H1 (cell line): ENCODE measurements around the gene CAVIN1.

Experiments
- CTCF ChIP-seq, 3 experiments: IDR thresholded peaks; 1 replicate in 2 of 3; 2 replicates in 1 of 3; pipeline versions ENCODE4 v1.5.1 to v1.6.1; 2011; ENCODE audit warnings: low read length in 3 of 3, mild to moderate bottlenecking in 3 of 3, inconsistent platforms in 2 of 3, low read depth in 1 of 3, moderate library complexity in 1 of 3; ENCODE audit not compliant: insufficient read depth in 1 of 3; ENCODE audit errors: control extremely low read depth in 1 of 3
- FOSL1 ChIP-seq: IDR thresholded peaks from 2 replicates; pipeline ENCODE4 v1.6.1; 2011; ENCODE audit warnings: mild to moderate bottlenecking, low read depth, low read length, moderate library complexity; ENCODE audit not compliant: insufficient read depth
- POLR2AphosphoS5 ChIP-seq: IDR thresholded peaks from 2 replicates; pipeline ENCODE4 v1.6.1; 2011; ENCODE audit warnings: low read depth, low read length
- RXRA ChIP-seq: IDR thresholded peaks from 2 replicates; pipeline ENCODE4 v1.6.1; 2011; ENCODE audit warnings: low read depth, mild to moderate bottlenecking, low read length, moderate library complexity; ENCODE audit not compliant: insufficient read depth
- ZNF274 ChIP-seq: IDR thresholded peaks from 2 replicates; pipeline ENCODE4 v1.7.0; 2012; ENCODE audit warnings: low read length, borderline replicate concordance; ENCODE audit errors: extremely low read depth
- TF ChIP-seq, protein P1 (sequence below): IDR thresholded peaks from 2 replicates; pipeline ENCODE4 v1.6.1; 2011; ENCODE audit warnings: low read length, improper control_type of control experiment

DNA sequence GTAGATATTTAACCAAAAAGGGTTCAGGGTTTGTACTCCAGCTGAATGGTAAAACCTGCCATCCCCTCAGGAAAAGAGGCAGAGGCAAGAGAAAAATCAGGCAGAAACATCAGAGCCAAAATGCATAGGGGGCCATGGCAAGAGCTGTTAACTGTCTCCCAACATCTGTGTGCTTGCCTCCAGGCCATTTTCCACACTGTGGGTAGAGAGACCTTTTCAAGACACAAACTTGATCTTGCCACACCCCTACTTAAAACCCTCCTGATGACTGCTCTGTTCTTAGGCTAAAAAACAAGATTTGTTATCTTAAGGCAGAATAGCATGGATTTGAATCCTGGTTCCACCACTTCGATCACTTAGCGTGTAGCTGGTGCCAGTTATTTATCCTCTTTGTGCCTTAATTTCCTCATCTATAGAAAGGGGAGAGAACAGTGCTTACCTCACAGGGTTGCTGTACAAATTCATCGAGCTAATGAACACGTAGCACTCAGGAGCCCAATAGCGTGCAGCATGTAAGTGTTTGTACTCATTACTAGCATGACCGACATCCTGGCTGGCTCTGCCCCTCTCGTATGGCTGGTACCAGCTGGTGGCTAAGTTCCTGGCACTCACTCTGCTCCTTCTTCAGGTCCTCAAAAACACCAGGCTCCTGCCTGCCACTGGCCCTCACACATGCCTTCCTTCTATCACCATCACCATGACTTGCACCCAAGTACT lies 60.7 kb downstream of the CAVIN1 start:
- no peak for TF ChIP-seq RXRA
- no peak for TF ChIP-seq FOSL1
- no peak for TF ChIP-seq POLR2AphosphoS5
- TF ChIP-seq CTCF (IDR thresholded peaks at IDR 0.05; ENCODE audit: control extremely low read depth in 1 of 3, insufficient read depth in 1 of 3, low read depth in 1 of 3, low read length in 3 of 3): no peak
- TF ChIP-seq ZNF274: no peak
- TF ChIP-seq, protein P1, sequence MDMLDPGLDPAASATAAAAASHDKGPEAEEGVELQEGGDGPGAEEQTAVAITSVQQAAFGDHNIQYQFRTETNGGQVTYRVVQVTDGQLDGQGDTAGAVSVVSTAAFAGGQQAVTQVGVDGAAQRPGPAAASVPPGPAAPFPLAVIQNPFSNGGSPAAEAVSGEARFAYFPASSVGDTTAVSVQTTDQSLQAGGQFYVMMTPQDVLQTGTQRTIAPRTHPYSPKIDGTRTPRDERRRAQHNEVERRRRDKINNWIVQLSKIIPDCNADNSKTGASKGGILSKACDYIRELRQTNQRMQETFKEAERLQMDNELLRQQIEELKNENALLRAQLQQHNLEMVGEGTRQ: no peak
